ENCODE data around the gene ARHGEF28. TPM values are rescaled to one million over a fixed set of nuclear protein-coding genes. Genes with fewer than 3 reads are reported as not detected.

The ARHGEF28 gene
- total and polyA plus RNA-seq, 2 donors (not counting 1 experiment from before 2014, with no cell fraction given) = 2.3 to 34.3 TPM

DNA sequence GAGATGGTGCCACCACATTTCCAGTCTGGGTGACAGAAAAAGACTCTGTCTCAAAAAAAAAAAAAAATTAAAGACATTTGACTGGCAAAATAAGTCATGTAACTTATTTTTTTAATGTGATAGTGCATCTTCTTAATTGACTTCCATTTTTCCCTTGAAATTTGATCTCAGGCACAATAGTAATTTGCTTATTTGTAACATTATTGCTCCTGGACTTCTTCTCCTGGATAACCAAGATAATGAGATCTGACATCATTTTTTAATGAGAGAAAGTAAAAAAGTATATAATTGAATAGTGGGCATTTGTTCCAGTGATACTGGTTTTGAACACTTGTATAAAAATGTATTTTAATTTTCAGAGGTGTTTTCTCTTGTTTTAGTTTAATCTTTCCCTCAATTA, 3.5 kb downstream of the ARHGEF28 start:
- H3K79me2 ChIP-seq (ENCODE audit: control insufficient read depth, insufficient read depth, low read length) = peaks cover 29% of the 10 kb centered on the region
- no peaks in the 10 kb centered on the region for H3K36me3 ChIP-seq (ENCODE audit: control insufficient read depth, insufficient read depth, low read length)
- no peaks in the 10 kb centered on the region for H3K9me3 ChIP-seq (ENCODE audit: control insufficient read depth, insufficient read depth, low read depth, low read length)
- no peak for TF ChIP-seq EZH2 (IDR thresholded peaks at IDR 0.05; ENCODE audit: low read length, missing control alignments)
- TF ChIP-seq, protein P1, sequence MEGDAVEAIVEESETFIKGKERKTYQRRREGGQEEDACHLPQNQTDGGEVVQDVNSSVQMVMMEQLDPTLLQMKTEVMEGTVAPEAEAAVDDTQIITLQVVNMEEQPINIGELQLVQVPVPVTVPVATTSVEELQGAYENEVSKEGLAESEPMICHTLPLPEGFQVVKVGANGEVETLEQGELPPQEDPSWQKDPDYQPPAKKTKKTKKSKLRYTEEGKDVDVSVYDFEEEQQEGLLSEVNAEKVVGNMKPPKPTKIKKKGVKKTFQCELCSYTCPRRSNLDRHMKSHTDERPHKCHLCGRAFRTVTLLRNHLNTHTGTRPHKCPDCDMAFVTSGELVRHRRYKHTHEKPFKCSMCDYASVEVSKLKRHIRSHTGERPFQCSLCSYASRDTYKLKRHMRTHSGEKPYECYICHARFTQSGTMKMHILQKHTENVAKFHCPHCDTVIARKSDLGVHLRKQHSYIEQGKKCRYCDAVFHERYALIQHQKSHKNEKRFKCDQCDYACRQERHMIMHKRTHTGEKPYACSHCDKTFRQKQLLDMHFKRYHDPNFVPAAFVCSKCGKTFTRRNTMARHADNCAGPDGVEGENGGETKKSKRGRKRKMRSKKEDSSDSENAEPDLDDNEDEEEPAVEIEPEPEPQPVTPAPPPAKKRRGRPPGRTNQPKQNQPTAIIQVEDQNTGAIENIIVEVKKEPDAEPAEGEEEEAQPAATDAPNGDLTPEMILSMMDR (conservative IDR thresholded peaks at IDR 0.05 in 1 of 2, IDR thresholded peaks at IDR 0.05 in 1 of 2; ENCODE audit: low read depth in 1 of 2, low read length in 2 of 2) = no peak
- H4K20me1 ChIP-seq (ENCODE audit: control insufficient read depth, extremely low read depth, insufficient read depth, low read length) = no peaks in the 10 kb centered on the region
- H3K4me3 ChIP-seq (replicated peaks in 1 of 4; ENCODE audit: control extremely low read depth in 1 of 4, insufficient read depth in 1 of 4, low read depth in 3 of 4, low read length in 4 of 4) = no peak overlapping the region
- H3K4me1 ChIP-seq (ENCODE audit: control insufficient read depth, extremely low read depth, insufficient read depth, low read length) = no peaks in the 10 kb centered on the region
- no peak overlapping the region for H3K27ac ChIP-seq (ENCODE audit: insufficient read depth, low read length)
- no peak for DNase-seq (ENCODE audit: low read depth in 2 of 2)
- no peak overlapping the region for H3K9ac ChIP-seq (ENCODE audit: insufficient read depth, low read length)
- H3K4me2 ChIP-seq (ENCODE audit: extremely low read depth, insufficient read depth, low read length) = no peak overlapping the region
- H2AFZ ChIP-seq (ENCODE audit: low read length) = no peak overlapping the region
- H3K27me3 ChIP-seq (ENCODE audit: control insufficient read depth, insufficient read depth, low read length) = no peaks in the 10 kb centered on the region

DNA sequence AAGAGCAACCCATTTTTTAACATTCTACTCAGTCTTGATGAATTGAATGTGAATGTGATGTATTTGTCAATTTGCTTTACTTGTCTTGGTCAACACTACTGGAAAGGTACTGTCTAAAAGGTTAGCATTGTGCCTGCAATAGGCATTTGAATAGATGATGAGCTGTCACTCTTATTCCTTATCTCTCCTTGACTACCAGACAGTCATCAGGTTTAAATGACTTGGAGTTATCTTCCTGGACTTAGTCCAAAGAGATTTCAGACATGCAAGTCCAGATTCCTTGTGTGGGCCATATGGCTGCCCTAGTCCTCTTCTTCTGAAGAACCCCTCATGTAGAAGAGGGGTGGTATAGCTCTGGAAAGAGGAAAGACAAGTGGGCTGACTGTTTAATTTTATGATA, 4.8 kb downstream of the ARHGEF28 start:
- no peaks in the 10 kb centered on the region for H4K20me1 ChIP-seq (ENCODE audit: control insufficient read depth, extremely low read depth, insufficient read depth, low read length)
- no peak for DNase-seq (ENCODE audit: low read depth in 2 of 2)
- TF ChIP-seq, protein P1 (conservative IDR thresholded peaks at IDR 0.05 in 1 of 2, IDR thresholded peaks at IDR 0.05 in 1 of 2; ENCODE audit: low read depth in 1 of 2, low read length in 2 of 2) = no peak
- TF ChIP-seq EZH2 (IDR thresholded peaks at IDR 0.05; ENCODE audit: low read length, missing control alignments) = no peak
- H3K27ac ChIP-seq (ENCODE audit: insufficient read depth, low read length) = no peak overlapping the region
- H3K36me3 ChIP-seq (ENCODE audit: control insufficient read depth, insufficient read depth, low read length) = no peaks in the 10 kb centered on the region
- H3K9me3 ChIP-seq (ENCODE audit: control insufficient read depth, insufficient read depth, low read depth, low read length) = no peaks in the 10 kb centered on the region
- H3K9ac ChIP-seq (ENCODE audit: insufficient read depth, low read length) = no peak overlapping the region
- peaks cover 29% of the 10 kb centered on the region for H3K79me2 ChIP-seq (ENCODE audit: control insufficient read depth, insufficient read depth, low read length)
- H2AFZ ChIP-seq (ENCODE audit: low read length) = no peak overlapping the region
- H3K27me3 ChIP-seq (ENCODE audit: control insufficient read depth, insufficient read depth, low read length) = no peaks in the 10 kb centered on the region
- no peaks in the 10 kb centered on the region for H3K4me1 ChIP-seq (ENCODE audit: control insufficient read depth, extremely low read depth, insufficient read depth, low read length)
- H3K4me3 ChIP-seq (replicated peaks in 1 of 4; ENCODE audit: control extremely low read depth in 1 of 4, insufficient read depth in 1 of 4, low read depth in 3 of 4, low read length in 4 of 4) = no peak overlapping the region
- H3K4me2 ChIP-seq (ENCODE audit: extremely low read depth, insufficient read depth, low read length) = no peak overlapping the region

DNA sequence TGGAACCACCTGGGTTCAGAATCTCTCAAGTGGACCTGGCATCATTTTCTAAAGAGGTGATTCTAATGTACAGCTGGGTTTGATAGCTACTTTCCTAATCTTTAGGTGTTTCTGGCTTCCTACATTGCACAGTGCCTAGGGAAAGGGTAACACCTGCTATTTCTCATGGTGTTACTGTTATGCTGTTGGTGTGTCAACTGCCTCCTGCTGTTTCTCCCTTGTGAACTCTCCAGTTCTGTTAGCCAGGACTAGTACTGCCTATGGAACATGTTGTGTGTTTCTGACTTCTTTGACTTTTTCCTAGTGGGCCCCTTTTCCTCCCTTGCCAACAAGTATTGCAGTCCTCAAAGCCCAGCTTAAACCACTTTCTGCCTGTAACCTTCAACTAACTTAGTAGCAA, 5.5 kb downstream of the ARHGEF28 start:
- TF ChIP-seq, protein P1 (conservative IDR thresholded peaks at IDR 0.05 in 1 of 2, IDR thresholded peaks at IDR 0.05 in 1 of 2; ENCODE audit: low read depth in 1 of 2, low read length in 2 of 2) = no peak
- TF ChIP-seq EZH2 (IDR thresholded peaks at IDR 0.05; ENCODE audit: low read length, missing control alignments) = no peak
- H3K79me2 ChIP-seq (ENCODE audit: control insufficient read depth, insufficient read depth, low read length) = peaks cover 30% of the 10 kb centered on the region
- H3K9me3 ChIP-seq (ENCODE audit: control insufficient read depth, insufficient read depth, low read depth, low read length) = no peaks in the 10 kb centered on the region
- H3K4me2 ChIP-seq (ENCODE audit: extremely low read depth, insufficient read depth, low read length) = no peak overlapping the region
- H3K4me1 ChIP-seq (ENCODE audit: control insufficient read depth, extremely low read depth, insufficient read depth, low read length) = no peaks in the 10 kb centered on the region
- H3K36me3 ChIP-seq (ENCODE audit: control insufficient read depth, insufficient read depth, low read length) = no peaks in the 10 kb centered on the region
- DNase-seq (ENCODE audit: low read depth in 2 of 2) = no peak
- H3K27ac ChIP-seq (ENCODE audit: insufficient read depth, low read length) = no peak overlapping the region
- H3K27me3 ChIP-seq (ENCODE audit: control insufficient read depth, insufficient read depth, low read length) = no peaks in the 10 kb centered on the region
- H4K20me1 ChIP-seq (ENCODE audit: control insufficient read depth, extremely low read depth, insufficient read depth, low read length) = no peaks in the 10 kb centered on the region
- H2AFZ ChIP-seq (ENCODE audit: low read length) = no peak overlapping the region
- H3K9ac ChIP-seq (ENCODE audit: insufficient read depth, low read length) = no peak overlapping the region
- no peak overlapping the region for H3K4me3 ChIP-seq (replicated peaks in 1 of 4; ENCODE audit: control extremely low read depth in 1 of 4, insufficient read depth in 1 of 4, low read depth in 3 of 4, low read length in 4 of 4)

Data from fibroblast of lung (primary cell).